Thoracic aorta (tissue), 2 donors: ENCODE results near the gene GSKIP. TPM values are rescaled to one million over a fixed set of nuclear protein-coding genes. Genes with fewer than 3 reads are reported as not detected.

Source experiments
- ATAC-seq: fragments of 150-250 bp; one replicate; pipeline ENCODE4 v1.8.0; 2017; ENCODE audit warnings: low read depth; ENCODE audit not compliant: insufficient number of reproducible peaks, low FRiP score
- DNase-seq: peaks from one replicate; pipeline ENCODE4 v3.0.0-alpha.2; 2020; ENCODE audit warnings: low spot score
- H3K27ac ChIP-seq, 2 donors: fragments of 200-600 bp; sonication (generic); 1 replicate in 1 of 2; 2 replicates in 1 of 2; pipeline ENCODE4 v1.5.1; 2016; ENCODE audit warnings: mild to moderate bottlenecking in 2 of 2, moderate library complexity in 2 of 2
- H3K27me3 ChIP-seq: fragments of 200-600 bp; sonication (generic); replicated peaks from 2 replicates; pipeline ENCODE4 v1.6.0; 2016; ENCODE audit warnings: mild to moderate bottlenecking; ENCODE audit not compliant: insufficient read depth
- H3K36me3 ChIP-seq: fragments of 200-600 bp; sonication (generic); one replicate; pipeline ENCODE4 v1.5.1; 2016
- H3K4me1 ChIP-seq, 2 donors: fragments of 200-600 bp; sonication (generic); 1 replicate in 1 of 2; 2 replicates in 1 of 2; pipeline versions ENCODE4 v1.5.1 to v1.6.0; 2016; ENCODE audit warnings: low read depth in 2 of 2, mild to moderate bottlenecking in 1 of 2; ENCODE audit not compliant: control insufficient read depth in 1 of 2
- H3K4me3 ChIP-seq: fragments of 200-600 bp; sonication (generic); 2 replicates; pipeline ENCODE4 v1.5.1; 2016; ENCODE audit warnings: mild to moderate bottlenecking
- H3K9me3 ChIP-seq: fragments of 200-600 bp; sonication (generic); 2 replicates; pipeline ENCODE4 v1.5.1; 2016
- total RNA-seq, 2 donors: library from RNA; depleted of rRNA; stranded (reverse); fragments of >200 nt; gene quantifications; one replicate each; pipeline versions ENCODE4 v1.1.0 to v1.2.3, GENCODE V29; 2016
- TF ChIP-seq, protein P1 (sequence below): fragments of 200-600 bp; sonication (generic); IDR thresholded peaks from one replicate; pipeline ENCODE4 v1.5.1; 2019; ENCODE audit warnings: antibody characterized with exemption

GSKIP gene
- total RNA-seq, 2 donors from 2014 or later = 9.0 to 13.9 TPM

DNA sequence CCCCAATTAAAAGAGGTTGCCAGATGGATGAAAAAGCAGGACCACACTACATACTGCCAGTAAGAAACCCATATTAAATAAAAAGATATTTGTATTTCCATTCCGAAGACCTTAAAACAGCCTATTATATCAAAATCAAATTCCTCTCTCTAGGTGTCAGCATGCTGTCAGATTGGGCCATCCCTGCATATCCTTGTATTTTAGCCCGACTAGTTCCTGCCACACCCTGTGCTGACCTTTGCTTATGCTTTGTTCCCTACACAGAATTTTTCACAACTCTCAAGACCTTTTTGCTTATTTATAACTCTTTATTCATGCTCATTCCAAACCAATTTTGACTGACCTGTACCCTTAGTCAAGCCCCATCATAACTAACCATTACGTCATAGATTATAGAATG is 12.8 kb downstream of the GSKIP start:
- Histone ChIP-seq H3K4me3 (no peak overlapping the region), H3K4me1 (no peaks in the 10 kb centered on the region), H3K27me3 (no peaks in the 10 kb centered on the region), H3K27ac (no peak overlapping the region), H3K9me3 (no peaks in the 10 kb centered on the region), H3K36me3 (no peaks in the 10 kb centered on the region)
- DNase-seq (no peak), ATAC-seq (no peak)
- TF ChIP-seq, protein P1, sequence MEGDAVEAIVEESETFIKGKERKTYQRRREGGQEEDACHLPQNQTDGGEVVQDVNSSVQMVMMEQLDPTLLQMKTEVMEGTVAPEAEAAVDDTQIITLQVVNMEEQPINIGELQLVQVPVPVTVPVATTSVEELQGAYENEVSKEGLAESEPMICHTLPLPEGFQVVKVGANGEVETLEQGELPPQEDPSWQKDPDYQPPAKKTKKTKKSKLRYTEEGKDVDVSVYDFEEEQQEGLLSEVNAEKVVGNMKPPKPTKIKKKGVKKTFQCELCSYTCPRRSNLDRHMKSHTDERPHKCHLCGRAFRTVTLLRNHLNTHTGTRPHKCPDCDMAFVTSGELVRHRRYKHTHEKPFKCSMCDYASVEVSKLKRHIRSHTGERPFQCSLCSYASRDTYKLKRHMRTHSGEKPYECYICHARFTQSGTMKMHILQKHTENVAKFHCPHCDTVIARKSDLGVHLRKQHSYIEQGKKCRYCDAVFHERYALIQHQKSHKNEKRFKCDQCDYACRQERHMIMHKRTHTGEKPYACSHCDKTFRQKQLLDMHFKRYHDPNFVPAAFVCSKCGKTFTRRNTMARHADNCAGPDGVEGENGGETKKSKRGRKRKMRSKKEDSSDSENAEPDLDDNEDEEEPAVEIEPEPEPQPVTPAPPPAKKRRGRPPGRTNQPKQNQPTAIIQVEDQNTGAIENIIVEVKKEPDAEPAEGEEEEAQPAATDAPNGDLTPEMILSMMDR = no peak

DNA sequence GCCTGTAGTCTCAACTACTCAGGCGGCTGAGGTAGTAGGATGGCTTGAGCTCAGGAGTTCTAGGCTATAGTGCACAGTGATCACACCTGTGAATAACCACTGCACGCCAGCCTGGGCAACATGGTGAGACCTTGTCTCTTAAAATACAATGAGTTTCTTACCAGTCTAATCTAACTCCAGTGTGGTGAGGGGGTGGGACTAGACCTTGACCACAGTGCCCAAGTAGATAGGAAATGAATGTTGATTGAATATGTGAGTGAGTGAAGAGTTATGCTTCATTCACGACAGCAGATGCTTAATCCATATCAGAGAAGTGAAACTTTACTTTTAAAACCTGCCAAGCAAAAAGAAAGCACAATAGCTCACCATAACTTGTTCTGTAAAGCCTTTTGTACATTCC is 17.4 kb downstream of the GSKIP start:
- ATAC-seq (no peak), DNase-seq (no peak)
- H3K9me3 ChIP-seq = no peaks in the 10 kb centered on the region
- TF ChIP-seq, protein P1 = no peak
- no peak overlapping the region for H3K27ac ChIP-seq
- no peaks in the 10 kb centered on the region for H3K4me1 ChIP-seq
- no peaks in the 10 kb centered on the region for H3K27me3 ChIP-seq
- H3K4me3 ChIP-seq = no peak overlapping the region
- peaks cover 3% of the 10 kb centered on the region for H3K36me3 ChIP-seq

DNA sequence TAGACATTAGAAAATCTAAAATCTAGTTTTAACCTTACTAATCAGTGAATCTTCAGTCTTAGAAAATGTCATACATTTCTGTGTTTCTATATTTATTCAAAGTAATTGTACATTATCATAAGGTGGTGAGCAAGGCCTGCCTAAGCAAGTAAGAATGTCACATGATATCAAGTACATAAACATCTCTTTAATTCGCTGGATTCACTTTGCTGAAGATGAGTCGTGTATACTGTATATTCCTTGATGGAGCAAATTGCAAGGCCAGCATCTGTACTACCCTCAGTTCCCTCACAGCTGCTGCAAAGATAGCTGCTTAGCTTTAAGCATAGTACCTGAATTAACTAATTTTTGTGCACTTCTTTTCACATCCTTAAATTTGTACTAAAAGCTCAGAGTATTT is 20.1 kb downstream of the GSKIP start:
- Histone ChIP-seq H3K4me1 (no peaks in the 10 kb centered on the region), H3K27me3 (no peaks in the 10 kb centered on the region), H3K4me3 (no peak overlapping the region), H3K9me3 (no peaks in the 10 kb centered on the region), H3K27ac (no peak overlapping the region), H3K36me3 (peaks cover 3% of the 10 kb centered on the region)
- TF ChIP-seq, protein P1 = no peak
- ATAC-seq = no peak
- DNase-seq = no peak

DNA sequence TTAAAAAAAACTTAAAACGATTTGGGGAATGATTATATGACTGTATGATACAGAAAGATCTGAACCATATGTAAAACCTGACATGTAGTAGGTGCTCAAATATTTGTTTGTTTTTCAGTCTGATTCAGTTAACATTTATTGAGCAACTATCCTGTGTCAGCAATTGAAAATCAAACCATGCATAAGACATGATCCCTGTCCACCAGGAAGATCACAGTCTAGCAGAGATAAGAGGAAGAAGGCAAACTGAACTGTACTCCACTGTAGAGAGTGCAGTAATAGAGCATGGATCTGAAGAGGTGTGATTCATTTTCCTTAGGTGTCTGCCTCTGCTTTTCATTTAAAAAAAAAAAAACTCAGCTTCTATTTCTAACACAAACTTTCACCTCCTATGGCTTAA is 20.7 kb downstream of the GSKIP start:
- no peak overlapping the region for H3K27ac ChIP-seq
- no peak for ATAC-seq

DNA sequence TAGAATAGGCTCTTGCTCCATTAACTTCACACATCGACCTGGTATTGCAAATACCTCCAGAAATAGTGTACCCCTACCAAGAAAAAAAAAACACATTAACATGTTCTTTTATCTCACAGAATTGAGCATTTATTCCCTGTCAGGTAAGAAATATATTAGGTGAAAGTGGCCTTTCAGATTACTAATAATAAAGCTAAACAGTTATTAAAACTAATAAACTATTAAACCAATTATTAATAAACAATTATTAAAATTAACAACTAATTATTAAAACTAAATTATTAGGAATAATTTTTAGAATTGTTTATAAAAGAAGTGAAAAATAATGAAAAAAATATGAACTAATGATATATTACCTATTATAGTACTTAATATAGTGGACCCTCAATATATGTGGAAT is 21.4 kb downstream of the GSKIP start:
- peaks cover 3% of the 10 kb centered on the region for H3K36me3 ChIP-seq
- H3K27me3 ChIP-seq = no peaks in the 10 kb centered on the region
- H3K27ac ChIP-seq = no peak overlapping the region
- H3K4me1 ChIP-seq = no peaks in the 10 kb centered on the region
- no peak for DNase-seq
- H3K9me3 ChIP-seq = no peaks in the 10 kb centered on the region
- TF ChIP-seq, protein P1 = no peak
- ATAC-seq = no peak
- no peak overlapping the region for H3K4me3 ChIP-seq

More for the DNA sequence above, 20.7 kb downstream of the GSKIP start:
- no peaks in the 10 kb centered on the region for H3K27me3 ChIP-seq
- TF ChIP-seq, protein P1 = no peak
- no peaks in the 10 kb centered on the region for H3K9me3 ChIP-seq
- peaks cover 3% of the 10 kb centered on the region for H3K36me3 ChIP-seq
- H3K4me1 ChIP-seq = no peaks in the 10 kb centered on the region
- no peak for DNase-seq
- no peak overlapping the region for H3K4me3 ChIP-seq
